Mesangial cell (primary cell): Measurements from ENCODE around the gene CXCL5. TPM values are rescaled to one million over a fixed set of nuclear protein-coding genes. Genes with fewer than 3 reads are reported as not detected.

Source experiments
- total RNA-seq: library from RNA; depleted of rRNA; stranded (reverse); fragments of >200 nt; gene quantifications from 2 replicates; pipeline ENCODE4 v1.2.3, GENCODE V29; 2015

Gene CXCL5
- total RNA-seq, result 12.4 and 25.9 TPM in 2 replicates

GRCh38 chr4:73998040-73999011 is at the start of gene CXCL5:
Gene CXCL5 (minus strand): TSS chr4:73998677. CDS start chr4:73998581, 96 bp downstream.

GRCh38 chr4:74038425-74039314 is 40.2 kb upstream of the CXCL5 start, which contains the start of gene CXCL3:
Gene CXCL3 (minus strand): TSS chr4:74038689. CDS start chr4:74038611, 78 bp downstream.

GRCh38 chr4:73988061-73988460 is 10.4 kb downstream of the CXCL5 start, which contains the start of gene PPBP:
Gene PPBP (minus strand): TSS chr4:73988190. CDS start chr4:73988103, 87 bp downstream.

Other genes starting within 250 kb of the CXCL5 start
- 6.2 and 6.7 TPM in 2 replicates for gene CXCL6, start 162.0 kb downstream of the CXCL5 start, total RNA-seq
- 0.25 TPM in 1 of 2 replicates, not detected in the other for gene PF4V1, start 145.4 kb downstream of the CXCL5 start, total RNA-seq
- 30.3 and 35.5 TPM in 2 replicates for gene CXCL1, start 129.3 kb downstream of the CXCL5 start, total RNA-seq
- 0.81 and 4.4 TPM in 2 replicates for gene PF4, start 16.6 kb downstream of the CXCL5 start, total RNA-seq
- not detected in 2 replicates for gene PPBP, start 10.5 kb downstream of the CXCL5 start, total RNA-seq
- 1.6 and 4.1 TPM in 2 replicates for gene CXCL3, start 40.0 kb upstream of the CXCL5 start, total RNA-seq
- 7.2 and 7.4 TPM in 2 replicates for gene CXCL2, start 100.5 kb upstream of the CXCL5 start, total RNA-seq
- gene MTHFD2L, start 159.4 kb upstream of the CXCL5 start, total RNA-seq, result 6.1 and 6.5 TPM in 2 replicates